HG03066 (cell line): Measurements from ENCODE around the gene SPTLC2.
A peak's percentile ranks its signal among the peaks of the same experiment; 100 is the strongest.
"Not testable (repeated sequence)": the region's sequence is repeated elsewhere in the genome, so short reads cannot be mapped to it uniquely, and the experiment has no call there.

Experiments used
- ATAC-seq: cut with Tn5 transposase; IDR thresholded peaks from one replicate; pipeline ENCODE4 v1.9.1; 2021; ENCODE audit warnings: low read depth; ENCODE audit not compliant: unreplicated experiment

SPTLC2 gene

GRCh38 chr14:77554816-77555599 is 61.4 kb downstream of the SPTLC2 start:
- ATAC-seq, result peak; percentile 20

- peak; percentile 65 for ATAC-seq
These were observed 62.2 kb downstream of the SPTLC2 start for GRCh38 chr14:77554207-77554606.

GRCh38 chr14:77549451-77549850 is 67.0 kb downstream of the SPTLC2 start:
- ATAC-seq, result no peak

GRCh38 chr14:77547512-77548180 is 68.8 kb downstream of the SPTLC2 start:
- no peak for ATAC-seq

GRCh38 chr14:77545171-77545570 is 71.3 kb downstream of the SPTLC2 start:
- not testable (repeated sequence) for ATAC-seq

GRCh38 chr14:77544571-77544970 is 71.9 kb downstream of the SPTLC2 start:
- ATAC-seq, result no peak

- ATAC-seq, result no peak
These were observed 72.7 kb downstream of the SPTLC2 start for GRCh38 chr14:77543637-77544334.

- no peak for ATAC-seq
These were observed 73.2 kb downstream of the SPTLC2 start for GRCh38 chr14:77543240-77543551.

GRCh38 chr14:77542421-77543239 is 73.8 kb downstream of the SPTLC2 start:
- ATAC-seq, result no peak

- ATAC-seq, result peak; percentile 89
These were observed 74.5 kb downstream of the SPTLC2 start for GRCh38 chr14:77541905-77542304.

GRCh38 chr14:77536951-77537350 is 79.5 kb downstream of the SPTLC2 start:
- not testable (repeated sequence) for ATAC-seq

GRCh38 chr14:77531071-77531470 is 85.4 kb downstream of the SPTLC2 start:
- no peak for ATAC-seq

- ATAC-seq, result no peak
These were observed 86.5 kb downstream of the SPTLC2 start for GRCh38 chr14:77529963-77530362.

GRCh38 chr14:77529213-77529612 is 87.2 kb downstream of the SPTLC2 start:
- ATAC-seq, result no peak

- ATAC-seq, result not testable (repeated sequence)
These were observed 87.7 kb downstream of the SPTLC2 start for GRCh38 chr14:77528701-77529100.

GRCh38 chr14:77526266-77526665 is 90.2 kb downstream of the SPTLC2 start:
- no peak for ATAC-seq

- no peak for ATAC-seq
These were observed 91.9 kb downstream of the SPTLC2 start for GRCh38 chr14:77524536-77524935.

GRCh38 chr14:77523109-77523508 is 93.3 kb downstream of the SPTLC2 start:
- no peak for ATAC-seq

- ATAC-seq, result no peak
These were observed 95.9 kb downstream of the SPTLC2 start for GRCh38 chr14:77520555-77520954.

GRCh38 chr14:77516126-77516525 is 100.3 kb downstream of the SPTLC2 start:
- no peak for ATAC-seq
